ENCODE data around the gene NEDD4L.
"Not testable (repeated sequence)": the region's sequence is repeated elsewhere in the genome, so short reads cannot be mapped to it uniquely, and the experiment has no call there.

NEDD4L gene

GRCh38 chr18:58158008-58158407 is 114.0 kb downstream of the NEDD4L start:
- ATAC-seq = no peak

- ATAC-seq = no peak
Measured at GRCh38 chr18:58158459-58158858, 114.4 kb downstream of the NEDD4L start.

GRCh38 chr18:58161659-58162058 is 117.6 kb downstream of the NEDD4L start:
- no peak for ATAC-seq

GRCh38 chr18:58162127-58162526 is 118.1 kb downstream of the NEDD4L start:
- ATAC-seq = no peak

GRCh38 chr18:58163004-58163590 is 119.1 kb downstream of the NEDD4L start:
- ATAC-seq = no peak

GRCh38 chr18:58166278-58166844 is 122.3 kb downstream of the NEDD4L start:
- ATAC-seq = no peak

GRCh38 chr18:58167073-58167472 is 123.0 kb downstream of the NEDD4L start:
- no peak for ATAC-seq

- ATAC-seq = no peak
Measured at GRCh38 chr18:58168221-58168620, 124.2 kb downstream of the NEDD4L start.

- no peak for ATAC-seq
Measured at GRCh38 chr18:58168993-58169392, 125.0 kb downstream of the NEDD4L start.

- no peak for ATAC-seq
Measured at GRCh38 chr18:58169472-58169871, 125.4 kb downstream of the NEDD4L start.

- ATAC-seq = not testable (repeated sequence)
Measured at GRCh38 chr18:58170036-58170435, 126.0 kb downstream of the NEDD4L start.

GRCh38 chr18:58172031-58172430 is 128.0 kb downstream of the NEDD4L start:
- no peak for ATAC-seq

- ATAC-seq = no peak
Measured at GRCh38 chr18:58174285-58174684, 130.3 kb downstream of the NEDD4L start.

- no peak for ATAC-seq
Measured at GRCh38 chr18:58175122-58175785, 131.2 kb downstream of the NEDD4L start.

- ATAC-seq = no peak
Measured at GRCh38 chr18:58175786-58176176, 131.8 kb downstream of the NEDD4L start.

GRCh38 chr18:58177004-58177717 is 133.1 kb downstream of the NEDD4L start:
- no peak for ATAC-seq

- ATAC-seq = no peak
Measured at GRCh38 chr18:58177896-58178470, 134.0 kb downstream of the NEDD4L start.

- ATAC-seq = no peak
Measured at GRCh38 chr18:58178511-58178910, 134.5 kb downstream of the NEDD4L start.

- ATAC-seq = no peak
Measured at GRCh38 chr18:58180172-58180571, 136.1 kb downstream of the NEDD4L start.

GRCh38 chr18:58180738-58181353 is 136.8 kb downstream of the NEDD4L start:
- peak in 1 of 2 donors; percentile 49 for ATAC-seq

- ATAC-seq = no peak
Measured at GRCh38 chr18:58181988-58182387, 138.0 kb downstream of the NEDD4L start.

GRCh38 chr18:58183226-58183625 is 139.2 kb downstream of the NEDD4L start:
- ATAC-seq = no peak

Data from activated CD4-positive, CD25-positive, alpha-beta regulatory T cell treated with anti-CD3 and anti-CD28 coated beads, Interleukin-2, amount 50 U/mL, for 24 hours (primary cell).